Ascending aorta (tissue), 2 donors: Measurements from ENCODE around the gene IGFN1. TPM values are rescaled to one million over a fixed set of nuclear protein-coding genes. Genes with fewer than 3 reads are reported as not detected.

Source experiments
- DNase-seq, 2 donors: peaks; one replicate each; pipeline ENCODE4 v3.0.0-alpha.2; 2019; ENCODE audit warnings: low spot score in 2 of 2
- H3K27ac ChIP-seq, 2 donors: fragments of 200-600 bp; sonication (generic); one replicate each; pipeline ENCODE4 v1.5.1; 2016 to 2017; ENCODE audit warnings: mild to moderate bottlenecking in 1 of 2
- H3K27me3 ChIP-seq: fragments of 200-600 bp; sonication (generic); one replicate; pipeline ENCODE4 v1.5.1; 2017
- H3K36me3 ChIP-seq, 2 donors: fragments of 200-600 bp; sonication (generic); one replicate each; pipeline ENCODE4 v1.5.1; 2016
- H3K4me1 ChIP-seq, 2 donors: fragments of 200-600 bp; sonication (generic); one replicate each; pipeline ENCODE4 v1.5.1; 2016 to 2017; ENCODE audit warnings: mild to moderate bottlenecking in 1 of 2
- H3K4me3 ChIP-seq, 2 donors: fragments of 200-600 bp; sonication (generic); one replicate each; pipeline ENCODE4 v1.5.1; 2016 to 2017; ENCODE audit warnings: mild to moderate bottlenecking in 1 of 2
- H3K9me3 ChIP-seq, 2 donors: fragments of 200-600 bp; sonication (generic); one replicate each; pipeline ENCODE4 v1.5.1; 2016
- CTCF ChIP-seq, 3 experiments: fragments of 200-600 bp in 2 of 3; fragments of 450-650 bp in 1 of 3; sonication (generic) in 2 of 3; IDR thresholded peaks; one replicate each; pipeline ENCODE4 v1.5.1; 2016 to 2019; ENCODE audit warnings: antibody characterized with exemption in 3 of 3, mild to moderate bottlenecking in 1 of 3, moderate library complexity in 1 of 3
- intact Hi-C: fragments of 100-400 bp; cut with DNase I; formaldehyde crosslinking; loops from one replicate; pipeline ENCODE4 v1.15.1; 2023
- total RNA-seq: library from RNA; depleted of rRNA; stranded (reverse); fragments of >200 nt; gene quantifications from one replicate; pipeline ENCODE4 v1.1.0, GENCODE V29; 2016

IGFN1 gene
- total RNA-seq, 1 donor from 2014 or later: not detected

GRCh38 chr1:201205036-201205435 is 14.4 kb downstream of the IGFN1 start:
- intact Hi-C loops: no loop called here
- TF ChIP-seq CTCF (IDR thresholded peaks at IDR 0.05): no peak
- Histone ChIP-seq H3K27me3 (no peaks in the 10 kb centered on the region), H3K36me3 (no peaks in the 10 kb centered on the region), H3K27ac (no peak overlapping the region), H3K4me3 (no peak overlapping the region), H3K9me3 (no peaks in the 10 kb centered on the region), H3K4me1 (no peaks in the 10 kb centered on the region)
- DNase-seq: no peak

- TF ChIP-seq CTCF (IDR thresholded peaks at IDR 0.05): no peak
Observed at GRCh38 chr1:201206176-201206575, 15.6 kb downstream of the IGFN1 start.

GRCh38 chr1:201207046-201207445 is 16.4 kb downstream of the IGFN1 start:
- no peak for DNase-seq
- no peaks in the 10 kb centered on the region for H3K9me3 ChIP-seq
- H3K27ac ChIP-seq: no peak overlapping the region
- no peak for TF ChIP-seq CTCF (IDR thresholded peaks at IDR 0.05)
- no peaks in the 10 kb centered on the region for H3K27me3 ChIP-seq
- no peaks in the 10 kb centered on the region for H3K36me3 ChIP-seq
- intact Hi-C loops: no loop called here
- H3K4me1 ChIP-seq: no peaks in the 10 kb centered on the region
- H3K4me3 ChIP-seq: no peak overlapping the region

More at GRCh38 chr1:201206176-201206575, 15.6 kb downstream of the IGFN1 start:
- Histone ChIP-seq H3K9me3 (no peaks in the 10 kb centered on the region), H3K4me3 (no peak overlapping the region), H3K27ac (no peak overlapping the region), H3K4me1 (no peaks in the 10 kb centered on the region), H3K36me3 (no peaks in the 10 kb centered on the region), H3K27me3 (no peaks in the 10 kb centered on the region)
- intact Hi-C loops: no loop called here
- no peak for DNase-seq

- no peak for DNase-seq
- no peaks in the 10 kb centered on the region for H3K27me3 ChIP-seq
- H3K4me3 ChIP-seq: no peak overlapping the region
- no peaks in the 10 kb centered on the region for H3K4me1 ChIP-seq
- no peak overlapping the region for H3K27ac ChIP-seq
- TF ChIP-seq CTCF (IDR thresholded peaks at IDR 0.05): no peak
- no peaks in the 10 kb centered on the region for H3K9me3 ChIP-seq
- no peaks in the 10 kb centered on the region for H3K36me3 ChIP-seq
- intact Hi-C loops: no loop called here
Observed at GRCh38 chr1:201208236-201208635, 17.6 kb downstream of the IGFN1 start.

- TF ChIP-seq CTCF (IDR thresholded peaks at IDR 0.05): no peak
- Histone ChIP-seq H3K36me3 (no peaks in the 10 kb centered on the region), H3K9me3 (no peaks in the 10 kb centered on the region), H3K27ac (no peak overlapping the region), H3K27me3 (no peaks in the 10 kb centered on the region), H3K4me1 (no peaks in the 10 kb centered on the region), H3K4me3 (no peak overlapping the region)
- intact Hi-C loops: no loop called here
- DNase-seq: no peak
Observed at GRCh38 chr1:201212056-201212455, 21.4 kb downstream of the IGFN1 start.

GRCh38 chr1:201212461-201213055 is 21.9 kb downstream of the IGFN1 start:
- DNase-seq: no peak
- Histone ChIP-seq H3K36me3 (no peaks in the 10 kb centered on the region), H3K27ac (no peak overlapping the region), H3K4me3 (no peak overlapping the region), H3K4me1 (no peaks in the 10 kb centered on the region), H3K9me3 (no peaks in the 10 kb centered on the region), H3K27me3 (no peaks in the 10 kb centered on the region)
- intact Hi-C loops: no loop called here
- no peak for TF ChIP-seq CTCF (IDR thresholded peaks at IDR 0.05)
